ENCODE results near the gene CHRD. TPM values are rescaled to one million over a fixed set of nuclear protein-coding genes. Genes with fewer than 3 reads are reported as not detected.

The CHRD gene
- total RNA-seq, 1 experiment from 2014 or later = 1.8 TPM

- Histone ChIP-seq H3K9me3 (ENCODE audit: control insufficient read depth, low read depth, low read length) (no peaks in the 10 kb centered on the region), H4K20me1 (ENCODE audit: control insufficient read depth, insufficient read depth, insufficient read length) (no peaks in the 10 kb centered on the region), H2BK120ac (ENCODE audit: low read depth, low read length, poor library complexity, severe bottlenecking) (no peak overlapping the region), H3K4me1 (ENCODE audit: insufficient read depth, low read length) (no peaks in the 10 kb centered on the region), H2BK15ac (ENCODE audit: low read depth, low read length) (no peak overlapping the region), H3K4me2 (ENCODE audit: insufficient read depth, insufficient read length, low read length) (no peak overlapping the region), H4K8ac (replicated peaks; ENCODE audit: insufficient read length, low read depth, low read length) (no peak overlapping the region), H2BK20ac (ENCODE audit: low read depth, low read length, poor library complexity, severe bottlenecking) (no peak overlapping the region), H3K14ac (ENCODE audit: insufficient read depth, low read length) (no peak overlapping the region), H4K91ac (ENCODE audit: insufficient read length, low read depth, low read length) (no peak overlapping the region), H3K56ac (ENCODE audit: insufficient read length, low read depth, low read length) (no peak overlapping the region), H2BK12ac (ENCODE audit: insufficient read length, low read depth, low read length) (no peak overlapping the region), H3K23ac (ENCODE audit: insufficient read length, low read depth, low read length) (no peak overlapping the region), H3K18ac (ENCODE audit: insufficient read length, low read depth, low read length) (no peak overlapping the region), H2AK5ac (ENCODE audit: insufficient read length, low read length) (no peak overlapping the region), H2BK5ac (ENCODE audit: insufficient read length, low read length) (no peak overlapping the region), H3K23me2 (ENCODE audit: insufficient read length, low read depth, low read length, poor library complexity, severe bottlenecking) (no peaks in the 10 kb centered on the region), H2AFZ (ENCODE audit: low read length) (no peak overlapping the region), H3K4ac (ENCODE audit: low read depth, low read length) (no peak overlapping the region), H3T11ph (ENCODE audit: low read length) (no peak overlapping the region), H3K9ac (ENCODE audit: extremely low read depth, insufficient read length, low read length) (no peak overlapping the region), H3K79me1 (ENCODE audit: insufficient read depth, low read depth, low read length, poor library complexity, severe bottlenecking) (no peaks in the 10 kb centered on the region), H3K27ac (ENCODE audit: insufficient read length, low read depth, low read length) (no peak overlapping the region), H3K79me2 (ENCODE audit: insufficient read depth, low read length) (no peaks in the 10 kb centered on the region), H4K5ac (ENCODE audit: insufficient read length, low read depth, low read length) (no peak overlapping the region), H3K27me3 (ENCODE audit: insufficient read depth, low read length) (no peaks in the 10 kb centered on the region)
- TF ChIP-seq CTCF (conservative IDR thresholded peaks at IDR 0.05) = no peak
- no peak overlapping the region; a peak in 1 of 5 replicates for H3K4me3 Mint-ChIP-seq
- H3K36me3 Mint-ChIP-seq (ENCODE audit: insufficient read depth in 1 of 3, low read depth in 3 of 3) = peaks cover 15 to 47% (median 42%) of the 10 kb centered on the region in 3 experiments; a peak in 6 of 7 replicates
- peaks cover 7 to 16% of the 10 kb centered on the region in 2 experiments for H3K4me1 Mint-ChIP-seq
- 0 out of 7 replicates have a peak overlapping the region, but pooled peaks of 1 of the 3 experiments have one; percentile 44 for H3K27ac Mint-ChIP-seq
- no peak for DNase-seq
- H3K9me3 Mint-ChIP-seq = no peaks in the 10 kb centered on the region; a peak in 1 of 5 replicates
- H3K27me3 Mint-ChIP-seq (ENCODE audit: low read depth) = no peaks in the 10 kb centered on the region; the same call in 1 of the 2 replicates
- WGBS (ENCODE audit: extremely low coverage, insufficient read length, low lambda C conversion rate) = no CpG with 5 or more reads among the region's 15 CpGs
Measured at GRCh38 chr3:184352149-184352785, 27.6 kb upstream of the CHRD start.
